HCT116 (cell line): ENCODE data around the gene ZNF441. TPM values are rescaled to one million over a fixed set of nuclear protein-coding genes. Genes with fewer than 3 reads are reported as not detected.

ENCODE experiments used
- ATAC-seq: fragments of 200-7000 bp; cut with Tn5 transposase; 2 replicates; pipeline ENCODE4 v1.9.1; 2020; ENCODE audit warnings: mild to moderate bottlenecking, moderate library complexity
- BruUV-seq: library from RNA; stranded (reverse); fragments of 400-500 nt; replicated peaks from 2 replicates; lab custom pipeline; 2021; lab: Mats Ljungman, UMichigan
- CTCF ChIA-PET: fragments of 300-600 bp; sonication (Branson Sonifier 250); formaldehyde crosslinking; loops from one replicate; lab custom pipeline; 2021; ENCODE audit warnings: antibody characterized with exemption; lab: Charles Lee
- POLR2A ChIA-PET: fragments of 300-600, 350-600 bp; sonication (Branson Sonifier 250); formaldehyde crosslinking; loops from one replicate; lab custom pipeline; 2021; ENCODE audit warnings: antibody characterized with exemption; lab: Charles Lee
- RAD21 ChIA-PET, 2 experiments: fragments of 300-600 bp; sonication (Branson Sonifier 250); formaldehyde crosslinking; loops; one replicate each; lab custom pipeline; 2023; ENCODE audit warnings: low total read pairs in 2 of 2; ENCODE audit not compliant: uncharacterized antibody in 2 of 2, unreplicated experiment in 2 of 2, low non-redundant PET in 1 of 2; lab: Charles Lee
- DNase-seq: peaks from one replicate; pipeline ENCODE4 v3.0.0-alpha.2; 2010; ENCODE audit warnings: low read depth, low spot score
- H2AFZ ChIP-seq: fragments of 200-600 bp; shearing (Covaris generic), sonication (generic); 2 replicates; pipeline ENCODE4 v1.6.1; 2017; ENCODE audit warnings: low read depth, mixed run types, mixed read lengths, antibody characterized with exemption, low read length; ENCODE audit not compliant: poor library complexity, severe bottlenecking
- H3K27ac ChIP-seq: 2 replicates; pipeline ENCODE4 v1.5.1; 2012; ENCODE audit warnings: low read depth, low read length
- H3K27me3 ChIP-seq: fragments of 200-600 bp; sonication (generic); 2 replicates; pipeline ENCODE4 v1.6.1; 2016; ENCODE audit warnings: mixed run types, low read length, mixed read lengths; ENCODE audit not compliant: insufficient read depth
- H3K36me3 ChIP-seq, 2 experiments: fragments of 200-500 bp in 1 of 2; fragments of 200-600 bp in 1 of 2; sonication (Bioruptor generic) in 1 of 2; sonication (generic) in 1 of 2; 2 replicates each; pipeline versions ENCODE4 v1.5.1 to v1.6.1; 2014 to 2016; ENCODE audit warnings: low read length in 2 of 2, inconsistent platforms in 1 of 2, mixed read lengths in 1 of 2, mixed run types in 1 of 2; ENCODE audit not compliant: insufficient read depth in 2 of 2, control insufficient read depth in 1 of 2
- H3K4me1 ChIP-seq, 2 experiments: fragments of 200-600 bp in 1 of 2; sonication (generic) in 1 of 2; 2 replicates each; pipeline versions ENCODE4 v1.5.1 to v1.6.1; 2012 to 2017; ENCODE audit warnings: low read length in 2 of 2, inconsistent platforms in 1 of 2, mild to moderate bottlenecking in 1 of 2, mixed read lengths in 1 of 2, mixed run types in 1 of 2, moderate library complexity in 1 of 2; ENCODE audit not compliant: insufficient read depth in 2 of 2, control insufficient read depth in 1 of 2
- H3K4me2 ChIP-seq: fragments of 200-600 bp; sonication (generic); 2 replicates; pipeline ENCODE4 v1.6.1; 2017; ENCODE audit warnings: mixed run types, low read length, mixed read lengths
- H3K4me3 ChIP-seq, 2 experiments: fragments of 200-600 bp in 1 of 2; sonication (generic) in 1 of 2; replicated peaks in 1 of 2; 2 replicates each; pipeline ENCODE4 v1.5.1; 2011 to 2016; ENCODE audit warnings: low read length in 2 of 2, control low read depth in 1 of 2, low read depth in 1 of 2, mild to moderate bottlenecking in 1 of 2, mixed read lengths in 1 of 2, mixed run types in 1 of 2
- H3K79me2 ChIP-seq: fragments of 200-600 bp; sonication (generic); 2 replicates; pipeline ENCODE4 v1.6.1; 2017; ENCODE audit warnings: mild to moderate bottlenecking, mixed run types, low read length, moderate library complexity, mixed read lengths; ENCODE audit not compliant: insufficient read depth
- H3K9ac ChIP-seq: fragments of 200-600 bp; sonication (generic); 2 replicates; pipeline ENCODE4 v1.6.1; 2016; ENCODE audit warnings: low read length, mixed read lengths
- H3K9me2 ChIP-seq: fragments of 200-600 bp; sonication (generic), shearing (Covaris generic); 2 replicates; pipeline ENCODE4 v1.6.1; 2017; ENCODE audit warnings: mixed run types, mild to moderate bottlenecking, moderate library complexity; ENCODE audit not compliant: insufficient read depth
- H3K9me3 ChIP-seq, 2 experiments: fragments of 200-500 bp in 1 of 2; fragments of 200-600 bp in 1 of 2; sonication (Bioruptor generic) in 1 of 2; sonication (generic) in 1 of 2; 2 replicates each; pipeline ENCODE4 v1.6.1; 2014 to 2017; ENCODE audit warnings: low read length in 2 of 2, mixed read lengths in 2 of 2, inconsistent platforms in 1 of 2, low read depth in 1 of 2, mild to moderate bottlenecking in 1 of 2, mixed run types in 1 of 2, moderate library complexity in 1 of 2; ENCODE audit not compliant: control insufficient read depth in 1 of 2, insufficient read depth in 1 of 2
- H4K20me1 ChIP-seq: fragments of 200-600 bp; sonication (generic), shearing (Covaris generic); 2 replicates; pipeline ENCODE4 v1.6.1; 2017; ENCODE audit warnings: mixed run types, mild to moderate bottlenecking, moderate library complexity; ENCODE audit not compliant: insufficient read depth
- CBX3 ChIP-seq: IDR thresholded peaks from 2 replicates; pipeline ENCODE4 v1.6.1; 2012; ENCODE audit warnings: low read depth
- EGR1 ChIP-seq: IDR thresholded peaks from 2 replicates; pipeline ENCODE4 v1.6.1; 2012; ENCODE audit warnings: low read depth
- ELF1 ChIP-seq: IDR thresholded peaks from 2 replicates; pipeline ENCODE4 v1.6.1; 2012; ENCODE audit warnings: low read depth, borderline replicate concordance
- EZH2 ChIP-seq: fragments of 200-600 bp; sonication (generic); IDR thresholded peaks from 2 replicates; pipeline ENCODE4 v1.6.1; 2017; ENCODE audit warnings: antibody characterized with exemption, mixed run types
- FOSL1 ChIP-seq: IDR thresholded peaks from 2 replicates; pipeline ENCODE4 v1.6.1; 2012; ENCODE audit warnings: low read depth
- JUND ChIP-seq: IDR thresholded peaks from 2 replicates; pipeline ENCODE4 v1.6.1; 2012
- POLR2A ChIP-seq: IDR thresholded peaks from 2 replicates; pipeline ENCODE4 v1.7.0; 2011; ENCODE audit warnings: borderline replicate concordance; ENCODE audit not compliant: insufficient read depth, insufficient read length; ENCODE audit errors: extremely low read depth
- POLR2AphosphoS5 ChIP-seq: IDR thresholded peaks from 2 replicates; pipeline ENCODE4 v1.6.1; 2011; ENCODE audit warnings: mild to moderate bottlenecking, low read depth, low read length, moderate library complexity
- RAD21 ChIP-seq: IDR thresholded peaks from 2 replicates; pipeline ENCODE4 v1.6.1; 2012; ENCODE audit warnings: low read depth, mild to moderate bottlenecking
- SIN3A ChIP-seq: IDR thresholded peaks from 2 replicates; pipeline ENCODE4 v1.6.1; 2012; ENCODE audit warnings: low read depth
- SP1 ChIP-seq: IDR thresholded peaks from 2 replicates; pipeline ENCODE4 v1.6.1; 2012; ENCODE audit warnings: low read depth
- SRF ChIP-seq: IDR thresholded peaks from 2 replicates; pipeline ENCODE4 v1.6.1; 2012; ENCODE audit warnings: low read depth
- YY1 ChIP-seq: IDR thresholded peaks from 2 replicates; pipeline ENCODE4 v1.6.1; 2011; ENCODE audit warnings: low read length, low read depth, moderate library complexity, mild to moderate bottlenecking; ENCODE audit not compliant: insufficient replicate concordance; ENCODE audit errors: extremely low read depth
- ZFX ChIP-seq: fragments of 450-650 bp; IDR thresholded peaks from 2 replicates; pipeline ENCODE4 v1.6.1; 2017
- ZNF274 ChIP-seq: fragments of 200-500 bp; sonication (Bioruptor generic); IDR thresholded peaks from 2 replicates; pipeline ENCODE4 v1.6.1; 2014; ENCODE audit warnings: mild to moderate bottlenecking, low read depth, low read length, inconsistent platforms
- intact Hi-C: fragments of 100-400 bp; cut with micrococcal nuclease; formaldehyde crosslinking; loops from 2 replicates; pipeline ENCODE4 v1.10.0; 2022
- total RNA-seq: library from RNA; stranded (reverse); gene quantifications from one replicate; pipeline ENCODE4 v1.2.1, GENCODE V29; 2021; ENCODE audit not compliant: unreplicated experiment
- TF ChIP-seq, protein P1 (sequence below): IDR thresholded peaks from 2 replicates; pipeline ENCODE4 v1.6.1; 2011; ENCODE audit warnings: mild to moderate bottlenecking, low read length, moderate library complexity; ENCODE audit not compliant: insufficient replicate concordance; ENCODE audit errors: extremely low read depth
- TF ChIP-seq, protein P2 (sequence below): IDR thresholded peaks from 2 replicates; pipeline ENCODE4 v1.6.1; 2012; ENCODE audit warnings: low read depth
- TF ChIP-seq, protein P3 (sequence below), 3 experiments: fragments of 200-600 bp in 1 of 3; sonication (generic) in 1 of 3; IDR thresholded peaks in 2 of 3; conservative IDR thresholded peaks in 1 of 3; 2 replicates each; pipeline ENCODE4 v1.5.1; 2012 to 2017; ENCODE audit warnings: low read depth in 2 of 3, low read length in 2 of 3, antibody characterized with exemption in 1 of 3, borderline replicate concordance in 1 of 3, control low read depth in 1 of 3, mild to moderate bottlenecking in 1 of 3, mixed read lengths in 1 of 3, mixed run types in 1 of 3, moderate library complexity in 1 of 3; ENCODE audit not compliant: insufficient read depth in 1 of 3
- TF ChIP-seq, protein P4 (sequence below): IDR thresholded peaks from 2 replicates; pipeline ENCODE4 v1.6.1; 2012

The ZNF441 gene
- total RNA-seq, 1 experiment from 2014 or later: 1.1 TPM

DNA sequence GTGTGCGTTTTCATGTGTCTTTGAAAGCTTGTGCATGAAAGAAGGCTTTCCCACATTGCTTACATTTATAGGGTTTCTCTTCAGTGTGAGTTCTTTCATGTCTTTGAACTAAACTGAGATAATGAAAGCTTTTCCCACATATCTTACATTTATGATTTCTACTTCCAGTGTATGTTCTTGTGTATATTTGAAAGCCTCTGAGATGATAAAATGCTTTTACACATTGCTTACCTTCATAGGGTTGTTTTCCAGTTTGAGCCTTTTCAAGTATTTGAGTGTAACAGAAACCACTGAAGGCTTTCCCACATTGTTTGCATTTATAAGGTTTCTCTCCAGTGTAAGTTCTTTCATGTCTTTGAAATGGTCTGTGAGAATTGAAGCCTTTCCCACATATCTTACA is 9.8 kb upstream of the ZNF441 start:
- ChIA-PET POLR2A (no interaction called here), RAD21 (no interaction called here), CTCF (no interaction called here)
- no peak overlapping the region for H3K4me2 ChIP-seq
- H3K4me1 ChIP-seq: no peaks in the 10 kb centered on the region
- peaks cover 4 to 15% of the 10 kb centered on the region in 2 experiments; a peak in 2 of 4 replicates for H3K9me3 ChIP-seq
- H4K20me1 ChIP-seq: no peaks in the 10 kb centered on the region
- no TSS peak for BruUV-seq
- H3K79me2 ChIP-seq: no peaks in the 10 kb centered on the region
- no peaks in the 10 kb centered on the region for H3K9me2 ChIP-seq
- H3K27me3 ChIP-seq: no peaks in the 10 kb centered on the region
- H2AFZ ChIP-seq: no peak overlapping the region
- H3K36me3 ChIP-seq: no peaks in the 10 kb centered on the region
- TF ChIP-seq EGR1: no peak
- no peak for TF ChIP-seq YY1
- no peak for TF ChIP-seq SRF
- TF ChIP-seq, protein P1, sequence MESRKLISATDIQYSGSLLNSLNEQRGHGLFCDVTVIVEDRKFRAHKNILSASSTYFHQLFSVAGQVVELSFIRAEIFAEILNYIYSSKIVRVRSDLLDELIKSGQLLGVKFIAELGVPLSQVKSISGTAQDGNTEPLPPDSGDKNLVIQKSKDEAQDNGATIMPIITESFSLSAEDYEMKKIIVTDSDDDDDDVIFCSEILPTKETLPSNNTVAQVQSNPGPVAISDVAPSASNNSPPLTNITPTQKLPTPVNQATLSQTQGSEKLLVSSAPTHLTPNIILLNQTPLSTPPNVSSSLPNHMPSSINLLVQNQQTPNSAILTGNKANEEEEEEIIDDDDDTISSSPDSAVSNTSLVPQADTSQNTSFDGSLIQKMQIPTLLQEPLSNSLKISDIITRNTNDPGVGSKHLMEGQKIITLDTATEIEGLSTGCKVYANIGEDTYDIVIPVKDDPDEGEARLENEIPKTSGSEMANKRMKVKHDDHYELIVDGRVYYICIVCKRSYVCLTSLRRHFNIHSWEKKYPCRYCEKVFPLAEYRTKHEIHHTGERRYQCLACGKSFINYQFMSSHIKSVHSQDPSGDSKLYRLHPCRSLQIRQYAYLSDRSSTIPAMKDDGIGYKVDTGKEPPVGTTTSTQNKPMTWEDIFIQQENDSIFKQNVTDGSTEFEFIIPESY: no peak
- no peak for TF ChIP-seq FOSL1
- no peak for TF ChIP-seq SIN3A
- no peak for TF ChIP-seq EZH2
- no peak for TF ChIP-seq RAD21
- TF ChIP-seq, protein P2, sequence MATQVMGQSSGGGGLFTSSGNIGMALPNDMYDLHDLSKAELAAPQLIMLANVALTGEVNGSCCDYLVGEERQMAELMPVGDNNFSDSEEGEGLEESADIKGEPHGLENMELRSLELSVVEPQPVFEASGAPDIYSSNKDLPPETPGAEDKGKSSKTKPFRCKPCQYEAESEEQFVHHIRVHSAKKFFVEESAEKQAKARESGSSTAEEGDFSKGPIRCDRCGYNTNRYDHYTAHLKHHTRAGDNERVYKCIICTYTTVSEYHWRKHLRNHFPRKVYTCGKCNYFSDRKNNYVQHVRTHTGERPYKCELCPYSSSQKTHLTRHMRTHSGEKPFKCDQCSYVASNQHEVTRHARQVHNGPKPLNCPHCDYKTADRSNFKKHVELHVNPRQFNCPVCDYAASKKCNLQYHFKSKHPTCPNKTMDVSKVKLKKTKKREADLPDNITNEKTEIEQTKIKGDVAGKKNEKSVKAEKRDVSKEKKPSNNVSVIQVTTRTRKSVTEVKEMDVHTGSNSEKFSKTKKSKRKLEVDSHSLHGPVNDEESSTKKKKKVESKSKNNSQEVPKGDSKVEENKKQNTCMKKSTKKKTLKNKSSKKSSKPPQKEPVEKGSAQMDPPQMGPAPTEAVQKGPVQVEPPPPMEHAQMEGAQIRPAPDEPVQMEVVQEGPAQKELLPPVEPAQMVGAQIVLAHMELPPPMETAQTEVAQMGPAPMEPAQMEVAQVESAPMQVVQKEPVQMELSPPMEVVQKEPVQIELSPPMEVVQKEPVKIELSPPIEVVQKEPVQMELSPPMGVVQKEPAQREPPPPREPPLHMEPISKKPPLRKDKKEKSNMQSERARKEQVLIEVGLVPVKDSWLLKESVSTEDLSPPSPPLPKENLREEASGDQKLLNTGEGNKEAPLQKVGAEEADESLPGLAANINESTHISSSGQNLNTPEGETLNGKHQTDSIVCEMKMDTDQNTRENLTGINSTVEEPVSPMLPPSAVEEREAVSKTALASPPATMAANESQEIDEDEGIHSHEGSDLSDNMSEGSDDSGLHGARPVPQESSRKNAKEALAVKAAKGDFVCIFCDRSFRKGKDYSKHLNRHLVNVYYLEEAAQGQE: no peak
- TF ChIP-seq ZNF274: no peak
- no peak for TF ChIP-seq ELF1
- TF ChIP-seq POLR2AphosphoS5: no peak
- TF ChIP-seq JUND: no peak
- TF ChIP-seq CBX3: no peak
- no peak for TF ChIP-seq POLR2A
- no peak for TF ChIP-seq ZFX
- TF ChIP-seq, protein P3, sequence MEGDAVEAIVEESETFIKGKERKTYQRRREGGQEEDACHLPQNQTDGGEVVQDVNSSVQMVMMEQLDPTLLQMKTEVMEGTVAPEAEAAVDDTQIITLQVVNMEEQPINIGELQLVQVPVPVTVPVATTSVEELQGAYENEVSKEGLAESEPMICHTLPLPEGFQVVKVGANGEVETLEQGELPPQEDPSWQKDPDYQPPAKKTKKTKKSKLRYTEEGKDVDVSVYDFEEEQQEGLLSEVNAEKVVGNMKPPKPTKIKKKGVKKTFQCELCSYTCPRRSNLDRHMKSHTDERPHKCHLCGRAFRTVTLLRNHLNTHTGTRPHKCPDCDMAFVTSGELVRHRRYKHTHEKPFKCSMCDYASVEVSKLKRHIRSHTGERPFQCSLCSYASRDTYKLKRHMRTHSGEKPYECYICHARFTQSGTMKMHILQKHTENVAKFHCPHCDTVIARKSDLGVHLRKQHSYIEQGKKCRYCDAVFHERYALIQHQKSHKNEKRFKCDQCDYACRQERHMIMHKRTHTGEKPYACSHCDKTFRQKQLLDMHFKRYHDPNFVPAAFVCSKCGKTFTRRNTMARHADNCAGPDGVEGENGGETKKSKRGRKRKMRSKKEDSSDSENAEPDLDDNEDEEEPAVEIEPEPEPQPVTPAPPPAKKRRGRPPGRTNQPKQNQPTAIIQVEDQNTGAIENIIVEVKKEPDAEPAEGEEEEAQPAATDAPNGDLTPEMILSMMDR (IDR thresholded peaks at IDR 0.05 in 2 of 3, conservative IDR thresholded peaks at IDR 0.05 in 1 of 3; ENCODE audit: borderline replicate concordance in 1 of 3, insufficient read depth in 1 of 3, low read depth in 2 of 3, low read length in 2 of 3): no peak
- TF ChIP-seq SP1: no peak
- TF ChIP-seq, protein P4, sequence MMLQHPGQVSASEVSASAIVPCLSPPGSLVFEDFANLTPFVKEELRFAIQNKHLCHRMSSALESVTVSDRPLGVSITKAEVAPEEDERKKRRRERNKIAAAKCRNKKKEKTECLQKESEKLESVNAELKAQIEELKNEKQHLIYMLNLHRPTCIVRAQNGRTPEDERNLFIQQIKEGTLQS: no peak
- H3K9ac ChIP-seq: no peak overlapping the region
- no peak overlapping the region for H3K27ac ChIP-seq
- ATAC-seq (no peak), DNase-seq (no peak)
- intact Hi-C loops: no loop called here
- no peak overlapping the region for H3K4me3 ChIP-seq
